ENCODE data around the gene KBTBD12. TPM values are rescaled to one million over a fixed set of nuclear protein-coding genes. Genes with fewer than 3 reads are reported as not detected.

Gene KBTBD12
- total RNA-seq, 4 donors from 2014 or later, result 16.0 to 28.7 (median 22.1) TPM

DNA sequence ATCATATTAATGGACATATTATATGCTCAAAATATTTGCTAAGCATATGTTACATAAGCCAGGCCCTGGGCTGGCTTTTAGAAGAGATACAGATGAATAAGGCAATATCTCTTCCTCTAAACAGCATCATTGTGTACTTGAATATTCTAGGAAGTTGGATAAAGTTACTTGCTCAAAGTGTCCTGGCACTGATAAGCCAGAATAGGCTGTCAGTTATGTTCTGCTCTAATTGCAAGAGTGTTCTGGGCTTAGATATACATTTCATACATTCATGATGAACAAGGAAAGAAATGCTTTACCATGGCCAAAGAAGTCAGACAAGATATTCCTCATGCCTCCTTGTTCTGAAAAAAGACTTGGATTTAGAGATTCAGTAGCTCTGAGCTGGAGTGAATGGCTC, 40.7 kb downstream of the KBTBD12 start:
- peak overlapping the region; percentile 85 to 95 (median 90) for H3K27ac ChIP-seq
- intact Hi-C loops (cut with DNase I; ENCODE audit: low total_unique reads), result loop anchor here (10.0 kb wide), 1 partner anchor 191 kb away; no protein-coding TSS in a partner anchor
- DNase-seq (no peak), ATAC-seq (no peak)
- no peak for TF ChIP-seq POLR2A (IDR thresholded peaks at IDR 0.05)
- TF ChIP-seq, protein P1, sequence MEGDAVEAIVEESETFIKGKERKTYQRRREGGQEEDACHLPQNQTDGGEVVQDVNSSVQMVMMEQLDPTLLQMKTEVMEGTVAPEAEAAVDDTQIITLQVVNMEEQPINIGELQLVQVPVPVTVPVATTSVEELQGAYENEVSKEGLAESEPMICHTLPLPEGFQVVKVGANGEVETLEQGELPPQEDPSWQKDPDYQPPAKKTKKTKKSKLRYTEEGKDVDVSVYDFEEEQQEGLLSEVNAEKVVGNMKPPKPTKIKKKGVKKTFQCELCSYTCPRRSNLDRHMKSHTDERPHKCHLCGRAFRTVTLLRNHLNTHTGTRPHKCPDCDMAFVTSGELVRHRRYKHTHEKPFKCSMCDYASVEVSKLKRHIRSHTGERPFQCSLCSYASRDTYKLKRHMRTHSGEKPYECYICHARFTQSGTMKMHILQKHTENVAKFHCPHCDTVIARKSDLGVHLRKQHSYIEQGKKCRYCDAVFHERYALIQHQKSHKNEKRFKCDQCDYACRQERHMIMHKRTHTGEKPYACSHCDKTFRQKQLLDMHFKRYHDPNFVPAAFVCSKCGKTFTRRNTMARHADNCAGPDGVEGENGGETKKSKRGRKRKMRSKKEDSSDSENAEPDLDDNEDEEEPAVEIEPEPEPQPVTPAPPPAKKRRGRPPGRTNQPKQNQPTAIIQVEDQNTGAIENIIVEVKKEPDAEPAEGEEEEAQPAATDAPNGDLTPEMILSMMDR (IDR thresholded peaks at IDR 0.05 in 4 of 5, conservative IDR thresholded peaks at IDR 0.05 in 1 of 5), result no peak
- H3K27me3 ChIP-seq, result no peaks in the 10 kb centered on the region
- no peak overlapping the region for H3K4me3 ChIP-seq
- in situ Hi-C loops (cut with MboI; ENCODE audit: low sequenced_read_pairs in 4 of 4), result loop anchor here in 1 of 4 donors (25.0 kb wide), 1 partner anchor 293 kb away; the partner anchor contains the start of gene ABTB1
- H3K9me3 ChIP-seq, result no peaks in the 10 kb centered on the region
- H3K4me1 ChIP-seq, result peaks cover 42 to 56% of the 10 kb centered on the region in 2 donors
- no peaks in the 10 kb centered on the region for H3K36me3 ChIP-seq

DNA sequence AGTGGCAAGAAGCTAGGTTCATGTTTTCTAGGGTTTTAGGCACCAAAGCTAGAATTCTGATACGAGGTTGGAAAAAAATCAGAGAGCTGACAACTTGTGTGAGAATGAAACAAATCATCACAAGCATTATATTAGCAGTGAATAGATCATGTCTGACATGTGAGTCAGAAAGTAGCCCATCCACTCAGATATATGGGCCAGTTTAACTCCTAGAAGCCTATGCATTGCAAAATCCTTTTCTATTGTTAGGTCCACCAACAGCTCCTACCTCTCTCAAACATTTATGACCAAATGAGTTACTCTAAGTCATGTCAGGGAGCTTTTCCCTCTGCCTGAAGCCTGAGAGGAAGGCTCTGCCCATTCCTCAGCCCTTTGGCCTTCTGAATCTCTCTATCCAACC, 44.0 kb downstream of the KBTBD12 start:
- TF ChIP-seq POLR2A (IDR thresholded peaks at IDR 0.05), result no peak
- TF ChIP-seq, protein P1 (IDR thresholded peaks at IDR 0.05 in 4 of 5, conservative IDR thresholded peaks at IDR 0.05 in 1 of 5), result no peak
- Histone ChIP-seq H3K36me3 (no peaks in the 10 kb centered on the region), H3K9me3 (no peaks in the 10 kb centered on the region), H3K27ac (no peak overlapping the region), H3K4me3 (no peak overlapping the region), H3K4me1 (peaks cover 30 to 34% of the 10 kb centered on the region in 2 donors), H3K27me3 (no peaks in the 10 kb centered on the region)
- DNase-seq (no peak), ATAC-seq (no peak)
- intact Hi-C loops (cut with DNase I; ENCODE audit: low total_unique reads), result loop anchor here (10.0 kb wide), 1 partner anchor 194 kb away; no protein-coding TSS in a partner anchor
- in situ Hi-C loops (cut with MboI; ENCODE audit: low sequenced_read_pairs in 4 of 4), result loop anchor here in 1 of 4 donors (25.0 kb wide), 1 partner anchor 297 kb away; the partner anchor contains the start of gene ABTB1

DNA sequence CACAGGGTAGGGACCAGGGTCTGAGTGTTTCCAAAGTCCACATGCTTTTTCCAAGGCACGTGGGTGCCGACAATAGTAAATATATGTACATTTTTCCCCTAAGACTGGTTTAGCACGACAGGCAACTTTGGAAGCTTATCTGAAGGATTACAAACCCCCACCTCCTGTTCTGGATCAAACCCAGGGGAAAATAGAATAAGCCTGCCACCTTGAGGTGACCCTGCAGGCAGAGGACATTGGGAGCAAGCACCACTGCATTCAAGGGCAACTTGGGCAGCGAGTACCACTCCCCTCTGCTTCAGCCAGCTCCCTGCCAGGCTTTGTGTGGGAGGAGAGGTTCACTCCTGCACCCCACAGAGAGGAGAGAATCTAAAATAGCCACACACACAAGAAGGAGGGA, 44.8 kb downstream of the KBTBD12 start:
- peaks cover 24 to 30% of the 10 kb centered on the region in 2 donors for H3K4me1 ChIP-seq
- no peak overlapping the region for H3K27ac ChIP-seq
- ATAC-seq, result no peak
- H3K36me3 ChIP-seq, result no peaks in the 10 kb centered on the region
- intact Hi-C loops (cut with DNase I; ENCODE audit: low total_unique reads), result loop anchor here (10.0 kb wide), 1 partner anchor 195 kb away; no protein-coding TSS in a partner anchor
- H3K27me3 ChIP-seq, result no peaks in the 10 kb centered on the region
- no peaks in the 10 kb centered on the region for H3K9me3 ChIP-seq
- TF ChIP-seq, protein P1 (IDR thresholded peaks at IDR 0.05 in 4 of 5, conservative IDR thresholded peaks at IDR 0.05 in 1 of 5), result no peak
- H3K4me3 ChIP-seq, result no peak overlapping the region
- no peak for DNase-seq
- in situ Hi-C loops (cut with MboI; ENCODE audit: low sequenced_read_pairs in 4 of 4), result loop anchor here in 3 of 4 donors (10.0 to 25.0 kb wide), 3 partner anchors 298 to 315 kb away; partner anchors contain the start of gene ABTB1 (in 1 of the 3)

DNA sequence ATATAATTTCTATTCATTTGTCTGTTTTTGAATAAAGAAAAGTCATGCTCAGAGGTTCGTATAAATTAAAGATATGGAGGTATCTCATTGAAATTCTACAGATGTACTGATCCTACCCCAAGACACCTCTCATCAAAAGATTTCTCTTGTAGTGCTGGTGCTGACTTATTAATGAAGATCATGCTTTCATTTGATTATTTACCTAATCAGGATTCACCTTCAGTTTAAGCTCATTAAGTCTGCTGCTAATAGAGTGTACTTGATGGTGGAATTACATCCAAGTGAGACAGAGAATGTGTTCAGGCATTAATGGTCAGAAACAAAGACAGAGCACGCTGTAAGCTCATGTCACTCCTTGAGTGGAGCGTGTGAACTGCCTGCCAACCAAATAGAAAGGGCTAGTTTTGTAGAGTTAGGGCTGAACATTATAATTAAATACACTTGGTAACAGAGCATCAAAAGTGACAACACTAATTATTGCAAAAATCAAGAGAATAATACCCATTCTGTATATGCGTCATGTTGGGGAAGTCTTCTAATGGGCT, 45.5 kb downstream of the KBTBD12 start:
- H3K4me1 ChIP-seq, result peaks cover 18 to 29% of the 10 kb centered on the region in 2 donors
- DNase-seq, result no peak

DNA sequence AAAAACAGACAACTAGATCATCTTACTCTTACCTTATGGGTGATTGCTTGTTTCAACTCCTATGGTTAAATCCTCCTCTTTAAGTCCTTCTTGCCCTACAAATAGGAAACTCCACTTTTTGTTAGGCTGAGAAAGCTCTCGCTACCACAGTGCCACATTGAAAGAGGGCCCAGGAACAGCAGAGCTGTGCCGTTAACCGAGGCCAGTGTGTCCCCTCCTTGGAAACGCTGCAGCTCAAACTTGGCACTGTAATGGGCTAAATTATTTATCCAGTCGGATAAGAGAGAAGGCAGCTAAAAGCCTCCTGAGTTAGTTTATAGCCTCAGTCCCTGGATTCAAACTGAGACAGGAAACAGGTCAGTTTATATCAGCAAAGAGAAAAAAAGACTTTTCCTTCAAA, 46.1 kb downstream of the KBTBD12 start:
- intact Hi-C loops (cut with DNase I; ENCODE audit: low total_unique reads), result no loop called here

More for the DNA sequence above, 45.5 kb downstream of the KBTBD12 start:
- intact Hi-C loops (cut with DNase I; ENCODE audit: low total_unique reads) (no loop called here), in situ Hi-C loops (cut with MboI; ENCODE audit: low sequenced_read_pairs in 4 of 4) (loop anchor here in 3 of 4 donors (10.0 to 25.0 kb wide), 3 partner anchors 298 to 316 kb away; partner anchors contain the start of gene ABTB1 (in 1 of the 3))
- Histone ChIP-seq H3K4me3 (no peak overlapping the region), H3K27ac (peak overlapping the region in 1 of 4 donors; percentile 29), H3K9me3 (no peaks in the 10 kb centered on the region), H3K27me3 (no peaks in the 10 kb centered on the region), H3K36me3 (no peaks in the 10 kb centered on the region)
- no peak for ATAC-seq
- TF ChIP-seq POLR2A (IDR thresholded peaks at IDR 0.05), result no peak

More for the DNA sequence above, 46.1 kb downstream of the KBTBD12 start:
- H3K27ac ChIP-seq, result peak overlapping the region in 2 of 4 donors; percentile 27 to 29
- peaks cover 12 to 22% of the 10 kb centered on the region in 2 donors for H3K4me1 ChIP-seq
- in situ Hi-C loops (cut with MboI; ENCODE audit: low sequenced_read_pairs in 4 of 4), result loop anchor here in 3 of 4 donors (10.0 to 25.0 kb wide), 3 partner anchors 299 to 316 kb away; partner anchors contain the start of gene ABTB1 (in 1 of the 3)
- DNase-seq (no peak), ATAC-seq (no peak)
- no peaks in the 10 kb centered on the region for H3K36me3 ChIP-seq
- no peak for TF ChIP-seq POLR2A (IDR thresholded peaks at IDR 0.05)
- TF ChIP-seq, protein P1 (IDR thresholded peaks at IDR 0.05 in 4 of 5, conservative IDR thresholded peaks at IDR 0.05 in 1 of 5), result no peak
- H3K9me3 ChIP-seq, result no peaks in the 10 kb centered on the region
- H3K27me3 ChIP-seq, result no peaks in the 10 kb centered on the region
- H3K4me3 ChIP-seq, result no peak overlapping the region

Measured in gastrocnemius medialis (tissue), 4 donors.